Natural killer cell (primary cell): ENCODE measurements around the gene CMTM1. TPM values are rescaled to one million over a fixed set of nuclear protein-coding genes. Genes with fewer than 3 reads are reported as not detected.

Source experiments
- ATAC-seq, 3 donors: fragments of 150-1000 bp in 2 of 3; fragments of 200-7000 bp in 1 of 3; cut with Tn5 transposase; 1 replicate in 1 of 3; 2 replicates in 2 of 3; pipeline ENCODE4 v1.10.0; 2021; ENCODE audit warnings: mild to moderate bottlenecking in 2 of 3, moderate library complexity in 2 of 3
- DNase-seq, 2 donors: peaks; one replicate each; pipeline versions ENCODE4 v3.0.0 to v3.0.0-alpha.2; 2013 to 2021; ENCODE audit warnings: mixed read lengths in 1 of 2
- H3K27ac ChIP-seq: one replicate; pipeline ENCODE4 v1.5.1; 2013; ENCODE audit warnings: mild to moderate bottlenecking, low read length
- H3K27me3 ChIP-seq: one replicate; pipeline ENCODE4 v1.6.1; 2013; ENCODE audit warnings: low read length; ENCODE audit not compliant: control insufficient read depth, insufficient read depth
- H3K36me3 ChIP-seq: one replicate; pipeline ENCODE4 v1.6.1; 2013; ENCODE audit warnings: low read length; ENCODE audit not compliant: control insufficient read depth, insufficient read depth
- H3K4me1 ChIP-seq: one replicate; pipeline ENCODE4 v1.6.1; 2013; ENCODE audit warnings: low read length; ENCODE audit not compliant: control insufficient read depth, insufficient read depth
- H3K4me3 ChIP-seq: one replicate; pipeline ENCODE4 v1.5.1; 2013; ENCODE audit warnings: low read length
- H3K9me3 ChIP-seq: one replicate; pipeline ENCODE4 v1.6.1; 2013; ENCODE audit warnings: low read length; ENCODE audit not compliant: control insufficient read depth, insufficient read depth
- H3K27ac Mint-ChIP-seq, 2 donors: one replicate each; pipeline ENCODE4 v1.8.0; 2022; ENCODE audit warnings: mild to moderate bottlenecking in 2 of 2, mixed read lengths in 2 of 2, moderate library complexity in 1 of 2
- H3K27me3 Mint-ChIP-seq, 2 donors: one replicate each; pipeline ENCODE4 v1.8.0; 2022; ENCODE audit warnings: low read depth in 2 of 2, mixed read lengths in 2 of 2
- H3K36me3 Mint-ChIP-seq: one replicate; pipeline ENCODE4 v1.8.0; 2022; ENCODE audit warnings: mixed read lengths
- H3K4me1 Mint-ChIP-seq, 2 donors: one replicate each; pipeline ENCODE4 v1.8.0; 2022; ENCODE audit warnings: mixed read lengths in 2 of 2
- H3K4me3 Mint-ChIP-seq: one replicate; pipeline ENCODE4 v1.8.0; 2022; ENCODE audit warnings: mild to moderate bottlenecking, moderate library complexity, mixed read lengths
- H3K9me3 Mint-ChIP-seq, 2 donors: one replicate each; pipeline ENCODE4 v1.8.0; 2022; ENCODE audit warnings: mixed read lengths in 2 of 2
- CTCF ChIP-seq: fragments of 200-600 bp; IDR thresholded peaks from one replicate; pipeline ENCODE4 v1.8.0; 2022; ENCODE audit warnings: antibody characterized with exemption
- WGBS: methylation state at CpG from one replicate; pipeline ENCODE4 v1.1.7; 2013; ENCODE audit warnings: missing lambda C conversion rate; ENCODE audit not compliant: insufficient coverage; 5-methylcytosine and 5-hydroxymethylcytosine counted together
- intact Hi-C: fragments of 100-400 bp; cut with micrococcal nuclease; formaldehyde crosslinking; loops from one replicate; pipeline ENCODE4 v1.14.2; 2022
- total RNA-seq, 4 donors: library from RNA; stranded (reverse); fragments of 120-200 nt in 1 of 4; gene quantifications; one replicate each; pipeline versions ENCODE4 v1.2.3 to v1.2.4, GENCODE V29; 2013 to 2022

CMTM1 gene
- total RNA-seq, 3 donors from 2014 or later (not counting 1 experiment from before 2014, with no cell fraction given), result 4.4 to 8.5 (median 7.8) TPM

- Histone ChIP-seq H3K9me3 (no peaks in the 10 kb centered on the region), H3K4me1 (peaks cover 11% of the 10 kb centered on the region), H3K4me3 (no peak overlapping the region), H3K36me3 (peaks cover 3% of the 10 kb centered on the region), H3K27ac (no peak overlapping the region), H3K27me3 (no peaks in the 10 kb centered on the region)
- Mint-ChIP-seq H3K4me1 (peaks cover 10 to 24% of the 10 kb centered on the region in 2 donors), H3K27ac (no peak overlapping the region), H3K9me3 (no peaks in the 10 kb centered on the region), H3K4me3 (no peak overlapping the region), H3K27me3 (no peaks in the 10 kb centered on the region), H3K36me3 (no peaks in the 10 kb centered on the region)
- WGBS, result 92% methylated on average over 2 of the region's 2 CpGs
- DNase-seq, result no peak
- intact Hi-C loops, result no loop called here
- ATAC-seq, result no peak
- no peak for TF ChIP-seq CTCF
Measured at GRCh38 chr16:66537236-66537635, 29.0 kb upstream of the CMTM1 start.

GRCh38 chr16:66538910-66539309 lies 27.3 kb upstream of the CMTM1 start:
- H3K4me3 ChIP-seq, result no peak overlapping the region
- WGBS, result 98% methylated on average over 5 of the region's 5 CpGs
- H3K4me1 ChIP-seq, result peaks cover 11% of the 10 kb centered on the region
- Mint-ChIP-seq H3K4me3 (no peak overlapping the region), H3K9me3 (no peaks in the 10 kb centered on the region), H3K27ac (peak overlapping the region; percentile 45 to 60), H3K36me3 (no peaks in the 10 kb centered on the region), H3K27me3 (no peaks in the 10 kb centered on the region), H3K4me1 (peaks cover 10 to 24% of the 10 kb centered on the region in 2 donors)
- H3K27me3 ChIP-seq, result no peaks in the 10 kb centered on the region
- DNase-seq (no peak), ATAC-seq (no peak)
- no peak for TF ChIP-seq CTCF
- H3K27ac ChIP-seq, result no peak overlapping the region
- H3K9me3 ChIP-seq, result no peaks in the 10 kb centered on the region
- intact Hi-C loops, result no loop called here
- H3K36me3 ChIP-seq, result peaks cover 3% of the 10 kb centered on the region

GRCh38 chr16:66539623-66540469 lies 26.4 kb upstream of the CMTM1 start:
- Histone ChIP-seq H3K4me3 (no peak overlapping the region), H3K27ac (no peak overlapping the region), H3K9me3 (no peaks in the 10 kb centered on the region), H3K27me3 (no peaks in the 10 kb centered on the region), H3K4me1 (peaks cover 11% of the 10 kb centered on the region), H3K36me3 (peaks cover 3% of the 10 kb centered on the region)
- Mint-ChIP-seq H3K9me3 (no peaks in the 10 kb centered on the region), H3K27me3 (no peaks in the 10 kb centered on the region), H3K4me1 (peaks cover 5 to 19% of the 10 kb centered on the region in 2 donors), H3K36me3 (no peaks in the 10 kb centered on the region), H3K27ac (peak overlapping the region in 1 of 2 donors; percentile 45), H3K4me3 (peak overlapping the region; percentile 31)
- WGBS, result 31% methylated on average over 3 of the region's 3 CpGs
- intact Hi-C loops, result no loop called here
- peak; percentile 21 to 72 (median 24) for ATAC-seq
- peak in 1 of 2 donors; percentile 44 for DNase-seq
- no peak for TF ChIP-seq CTCF
